Activated T-helper 9 cell treated with anti-CD3 and anti-CD28 coated beads, Interleukin-2, amount 50 U/mL, for 16 hours (primary cell): ENCODE results near the gene DSCAML1.

Experiments used
- DNase-seq: peaks from one replicate; pipeline ENCODE4 v3.0.0-alpha.2; 2020; ENCODE audit warnings: low read depth

The DSCAML1 gene

DNA sequence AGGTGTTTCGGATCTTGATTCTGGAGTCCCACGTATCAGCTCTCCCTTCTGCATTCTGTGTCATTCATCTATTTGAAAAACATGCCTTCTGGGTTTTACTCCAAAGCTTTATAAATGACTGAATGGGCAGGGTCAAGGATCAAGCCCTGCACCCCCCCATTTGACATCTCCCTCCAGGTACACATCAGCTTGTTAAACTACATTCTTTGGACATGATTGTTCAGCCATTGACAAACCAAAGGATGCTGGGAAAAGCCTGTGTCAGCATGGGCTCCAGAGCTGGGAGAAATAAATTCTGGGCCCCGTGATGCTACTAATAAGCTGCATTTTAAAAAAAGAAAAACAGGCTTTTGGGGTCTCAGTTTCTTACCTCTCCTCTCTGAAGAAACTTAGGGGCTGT, 103.7 kb downstream of the DSCAML1 start:
- DNase-seq, result no peak

DNA sequence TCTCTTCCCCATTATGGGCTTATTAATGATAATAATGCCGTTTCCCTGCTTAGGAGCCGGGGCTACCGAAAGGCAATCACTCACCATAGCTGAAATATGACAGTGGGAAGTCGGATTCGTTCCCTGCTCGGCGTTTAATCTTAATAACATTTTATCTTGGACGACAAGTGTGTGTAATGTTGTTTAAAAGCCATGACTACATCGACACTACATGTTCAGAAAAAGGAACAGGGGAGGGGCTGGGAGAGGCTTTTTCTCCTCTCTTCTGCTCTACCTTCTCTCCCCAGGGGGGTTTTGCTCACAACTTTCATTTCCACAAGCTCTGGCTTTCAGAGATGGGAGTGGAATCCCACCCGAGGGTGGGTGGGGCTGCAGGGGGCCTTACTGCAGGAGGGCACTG, 105.5 kb downstream of the DSCAML1 start:
- no peak for DNase-seq

- DNase-seq, result no peak
These were observed 105.8 kb downstream of the DSCAML1 start for GRCh38 chr11:117691218-117691514.

GRCh38 chr11:117690484-117691217, 106.4 kb downstream of the DSCAML1 start:
- DNase-seq, result no peak

GRCh38 chr11:117688255-117688797, 108.7 kb downstream of the DSCAML1 start:
- DNase-seq, result no peak

- no peak for DNase-seq
These were observed 109.2 kb downstream of the DSCAML1 start for GRCh38 chr11:117687776-117688175.

GRCh38 chr11:117686711-117687110, 110.3 kb downstream of the DSCAML1 start:
- no peak for DNase-seq

GRCh38 chr11:117685566-117685965, 111.5 kb downstream of the DSCAML1 start:
- DNase-seq, result no peak

GRCh38 chr11:117684731-117685130, 112.3 kb downstream of the DSCAML1 start:
- no peak for DNase-seq

DNA sequence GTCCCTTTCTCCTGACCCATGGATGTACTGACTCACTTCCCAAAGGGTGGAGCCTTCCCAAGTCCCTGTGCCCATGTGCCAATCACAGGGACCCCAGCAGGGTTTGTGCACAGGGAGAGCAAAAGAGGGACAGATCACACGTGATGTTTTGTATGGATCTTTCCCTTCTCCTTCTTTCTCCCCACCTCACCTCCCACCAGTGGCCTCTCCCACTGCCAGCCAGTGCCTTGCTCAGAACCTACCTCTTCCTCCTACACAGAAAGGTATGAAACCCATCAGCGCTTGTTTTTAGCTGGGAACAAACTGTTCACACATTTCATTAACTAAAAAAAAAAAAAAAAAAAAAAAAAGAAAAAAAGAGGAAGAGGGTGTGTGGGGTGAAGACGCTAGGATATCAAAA, 112.9 kb downstream of the DSCAML1 start:
- no peak for DNase-seq

DNA sequence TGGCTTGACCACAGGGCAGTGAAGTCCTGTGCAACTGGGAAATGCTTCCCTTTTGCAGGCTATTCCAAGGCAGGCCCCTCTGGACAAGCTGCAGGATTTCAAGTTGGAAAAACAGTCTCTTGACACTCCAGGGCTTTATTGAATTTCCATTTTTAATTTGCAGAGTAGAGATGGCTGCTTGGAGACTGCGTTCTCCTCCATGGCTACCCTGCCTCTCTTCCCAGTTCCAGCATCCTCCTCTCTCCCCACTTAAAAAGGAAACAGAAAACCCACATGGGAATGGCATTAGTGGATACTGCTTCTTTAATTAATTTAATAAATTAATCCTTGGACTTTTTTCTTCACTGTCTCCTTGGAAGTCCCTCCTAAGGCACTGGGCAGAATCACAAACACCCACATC, 115.6 kb downstream of the DSCAML1 start:
- no peak for DNase-seq

- DNase-seq, result no peak
These were observed 117.6 kb downstream of the DSCAML1 start for GRCh38 chr11:117679461-117679860.

GRCh38 chr11:117678658-117679406, 118.2 kb downstream of the DSCAML1 start:
- DNase-seq, result no peak

DNA sequence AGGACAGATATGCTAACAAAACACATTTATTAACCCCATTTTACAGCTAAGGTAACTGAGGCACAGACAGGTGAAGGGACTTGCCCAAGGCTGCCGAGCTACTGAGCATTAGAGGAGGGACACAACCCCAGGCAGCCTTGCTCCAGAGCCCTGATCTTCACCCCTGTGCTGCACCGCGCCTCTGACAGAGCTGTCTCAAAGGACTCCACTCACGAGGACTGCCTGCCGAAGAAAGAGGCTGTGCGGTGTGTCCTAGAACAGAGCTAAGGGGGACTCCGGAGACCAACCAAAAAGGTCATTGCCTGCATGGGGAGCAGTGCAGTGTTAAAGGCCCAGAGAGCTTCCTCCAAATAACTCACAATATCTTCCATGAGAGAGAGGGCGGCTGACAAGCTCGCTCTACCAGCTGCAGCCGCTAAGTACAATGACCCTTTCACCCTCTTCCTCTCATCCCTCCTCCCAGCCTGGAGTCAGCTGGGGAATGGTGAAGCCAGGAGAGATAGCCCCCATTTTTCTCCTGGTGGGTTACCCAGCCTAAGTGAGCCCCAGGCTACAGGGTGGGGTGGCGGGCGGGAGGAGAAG, 119.2 kb downstream of the DSCAML1 start:
- no peak for DNase-seq

- DNase-seq, result no peak
These were observed 120.5 kb downstream of the DSCAML1 start for GRCh38 chr11:117676501-117676900.

DNA sequence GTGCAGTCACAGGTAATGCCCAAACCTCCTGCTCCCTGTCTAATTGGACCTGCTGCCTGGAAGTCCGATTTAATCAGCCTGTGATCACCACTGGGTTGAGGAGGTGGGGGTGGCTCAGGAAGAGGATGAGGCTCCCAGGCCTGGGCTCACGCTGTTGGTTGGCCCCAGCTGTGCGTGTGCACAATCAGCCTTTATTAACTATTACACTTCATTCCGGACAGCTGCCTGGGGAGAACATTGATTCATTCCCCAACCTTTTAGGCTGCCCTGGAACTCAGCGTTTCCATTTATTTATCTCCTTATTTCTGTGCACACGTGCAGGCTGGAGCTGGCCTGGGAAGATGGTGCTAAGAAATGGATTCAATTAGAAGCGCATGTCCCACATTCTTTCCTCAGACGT, 123.4 kb downstream of the DSCAML1 start:
- DNase-seq, result no peak

DNA sequence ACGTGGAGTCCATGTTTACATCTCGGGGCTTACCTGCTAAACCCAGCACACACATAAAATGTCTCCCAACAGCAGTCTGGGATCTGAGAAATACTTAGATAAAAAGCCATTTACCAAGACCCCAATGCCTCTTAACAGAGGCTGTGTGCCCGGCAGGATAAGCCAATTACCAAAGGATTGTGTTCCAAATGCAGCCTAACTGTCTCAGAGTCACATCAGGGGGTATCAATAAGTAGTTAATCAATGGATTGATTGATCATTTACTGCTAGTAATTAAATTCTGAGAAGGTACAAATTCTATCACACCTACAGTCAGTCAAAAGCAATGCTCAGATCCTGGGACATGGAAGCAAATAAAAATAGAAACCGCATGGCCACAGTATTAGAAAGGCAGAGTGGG, 125.6 kb downstream of the DSCAML1 start:
- no peak for DNase-seq

DNA sequence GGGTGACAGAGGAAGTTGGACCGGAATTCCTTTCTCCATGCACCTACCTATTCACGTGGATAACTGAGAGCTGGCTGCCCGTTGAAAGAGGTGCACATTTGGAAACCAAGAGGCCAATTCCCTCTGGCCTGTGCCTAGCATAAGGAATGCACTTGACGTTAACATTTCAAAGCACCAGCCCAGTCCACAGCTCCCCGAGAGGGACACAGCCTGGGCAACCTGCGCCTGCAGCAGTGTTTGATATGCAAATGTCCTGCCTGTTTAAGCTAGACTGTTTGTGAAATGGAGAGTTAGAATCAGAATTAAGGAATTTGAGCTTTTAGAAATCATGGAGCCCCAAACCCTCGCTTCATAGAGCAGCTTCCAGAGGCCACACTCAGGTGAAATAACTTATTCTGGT, 126.1 kb downstream of the DSCAML1 start:
- no peak for DNase-seq

DNA sequence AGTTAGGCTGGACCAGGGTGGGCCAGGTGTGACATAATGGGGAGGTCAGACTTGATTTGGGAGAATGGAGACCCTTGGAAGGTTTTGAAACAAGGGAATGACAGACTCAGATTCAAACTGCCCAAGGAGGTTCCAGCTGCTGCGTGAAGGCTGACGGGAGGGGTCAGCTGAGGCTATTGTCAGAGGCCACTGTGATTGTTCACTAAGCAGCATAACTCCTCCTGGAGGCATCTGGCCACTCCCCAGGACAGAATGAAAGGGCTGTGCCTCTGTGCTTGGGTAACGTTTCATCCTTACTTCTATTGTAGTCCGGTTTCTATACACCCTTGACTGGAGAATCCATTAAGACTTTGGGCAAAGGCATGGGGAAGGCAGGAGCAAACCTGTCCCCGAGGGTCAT, 126.6 kb downstream of the DSCAML1 start:
- DNase-seq, result no peak

- DNase-seq, result no peak
These were observed 127.4 kb downstream of the DSCAML1 start for GRCh38 chr11:117669616-117670015.

DNA sequence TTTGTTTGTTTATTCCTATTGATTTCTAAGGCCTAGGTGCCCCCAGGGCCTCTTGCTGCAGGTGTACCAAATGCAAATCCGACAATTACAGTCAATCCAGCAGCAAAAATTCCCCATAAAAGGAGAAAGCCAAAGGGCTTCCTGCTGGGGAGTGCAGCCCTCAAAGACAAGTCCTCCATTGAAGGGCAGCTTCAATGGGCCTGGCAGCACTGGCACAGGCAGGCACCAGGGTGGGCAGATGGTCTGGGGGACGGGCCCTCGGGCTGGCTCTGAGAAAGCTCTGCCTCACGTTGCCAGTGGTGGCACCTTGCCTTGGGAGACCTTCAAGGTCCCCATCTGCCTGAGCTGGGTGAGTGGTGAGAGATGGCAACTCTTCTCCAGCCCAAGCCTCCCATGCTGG, 128.0 kb downstream of the DSCAML1 start:
- no peak for DNase-seq

GRCh38 chr11:117668321-117668751, 128.7 kb downstream of the DSCAML1 start:
- no peak for DNase-seq

GRCh38 chr11:117664897-117665296, 132.1 kb downstream of the DSCAML1 start:
- no peak for DNase-seq
